Hepatic stellate cell (primary cell): ENCODE measurements around the gene CDKN1A.
A peak's percentile ranks its signal among the peaks of the same experiment; 100 is the strongest.
"Not testable (repeated sequence)": the region's sequence is repeated elsewhere in the genome, so short reads cannot be mapped to it uniquely, and the experiment has no call there.

Experiments used
- DNase-seq: peaks from one replicate; pipeline ENCODE4 v3.0.0; 2011; ENCODE audit warnings: low spot score

CDKN1A gene

DNA sequence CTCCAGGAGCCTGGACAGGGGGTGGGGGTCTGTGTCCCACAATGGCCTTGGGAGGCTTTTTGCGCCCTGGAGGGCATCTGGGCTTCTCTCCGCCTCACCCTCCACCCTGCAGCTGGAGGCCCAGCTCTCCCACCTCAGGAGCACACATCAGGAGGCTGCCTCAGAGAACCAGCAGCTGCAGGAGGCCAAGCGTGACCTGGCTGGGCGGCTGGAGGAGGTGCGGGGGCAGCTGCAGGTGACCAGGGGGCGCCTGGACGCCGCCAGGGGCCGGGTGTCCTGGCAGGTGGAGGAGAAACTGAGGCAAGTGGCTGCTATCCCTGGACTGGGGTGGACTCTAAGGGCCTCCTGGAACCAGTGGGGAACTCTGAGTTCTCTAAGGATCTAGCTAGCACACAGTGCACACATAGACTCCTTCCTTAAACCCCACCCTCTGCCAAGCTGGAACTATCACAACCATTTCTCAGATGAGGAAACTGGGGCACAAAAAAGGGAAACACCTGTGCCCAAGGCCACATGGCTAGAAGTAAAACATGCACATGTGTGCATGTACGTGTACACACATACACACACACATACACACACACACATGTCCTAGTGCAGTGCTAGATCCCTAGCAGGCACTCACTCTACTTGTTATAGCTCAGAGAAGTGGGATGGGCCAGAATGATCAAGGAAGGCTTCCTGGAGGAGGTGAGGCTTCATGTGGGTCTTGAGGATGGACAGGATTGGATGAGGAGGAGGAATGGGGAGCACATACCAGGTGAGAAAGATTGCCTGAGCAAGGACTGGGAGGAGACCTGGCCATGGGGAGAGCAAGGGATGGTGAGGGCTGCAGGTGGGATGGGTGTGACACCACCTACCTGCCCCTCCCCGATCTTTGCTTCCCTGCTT is 42.0 kb downstream of the CDKN1A start:
- DNase-seq = no peak

GRCh38 chr6:36721369-36722140 is 43.0 kb downstream of the CDKN1A start:
- no peak for DNase-seq

DNA sequence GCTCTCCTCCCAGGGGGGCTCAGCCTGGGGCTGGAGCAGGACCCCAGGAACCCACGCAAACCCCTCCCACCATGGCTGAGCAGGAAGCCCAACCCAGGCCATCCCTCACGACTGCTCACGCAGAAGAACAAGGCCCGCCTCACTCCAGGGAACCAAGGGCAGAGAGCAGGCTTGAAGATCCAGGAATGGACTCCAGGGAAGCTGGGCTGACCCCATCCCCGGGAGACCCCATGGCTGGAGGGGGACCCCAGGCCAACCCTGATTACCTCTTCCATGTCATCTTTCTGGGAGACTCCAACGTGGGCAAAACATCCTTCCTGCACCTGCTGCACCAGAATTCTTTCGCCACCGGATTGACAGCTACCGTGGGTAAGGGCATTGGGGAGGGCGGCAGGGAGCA is 43.9 kb downstream of the CDKN1A start:
- no peak for DNase-seq

GRCh38 chr6:36722879-36723278 is 44.4 kb downstream of the CDKN1A start:
- DNase-seq = no peak

DNA sequence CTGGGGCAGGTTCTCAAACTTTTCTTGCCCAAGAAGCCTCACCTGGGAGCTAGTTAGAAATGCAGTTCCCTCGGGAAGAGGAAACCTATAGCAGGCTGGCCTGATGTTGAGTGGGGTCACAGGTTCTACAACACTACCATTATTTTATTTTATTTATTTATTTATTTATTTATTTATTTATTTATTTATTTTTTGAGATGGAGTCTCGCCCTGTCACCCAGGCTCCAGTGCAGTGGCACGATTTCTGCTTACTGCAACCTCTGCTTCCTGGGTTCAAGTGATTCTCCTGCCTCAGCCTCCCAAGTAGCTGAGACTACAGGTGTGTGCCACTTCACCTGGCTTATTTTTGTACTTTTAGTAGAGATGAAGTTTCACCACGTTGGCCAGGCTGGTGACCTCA is 45.5 kb downstream of the CDKN1A start:
- DNase-seq = not testable (repeated sequence)

GRCh38 chr6:36724514-36725390 is 46.2 kb downstream of the CDKN1A start:
- peak; percentile 82 for DNase-seq

DNA sequence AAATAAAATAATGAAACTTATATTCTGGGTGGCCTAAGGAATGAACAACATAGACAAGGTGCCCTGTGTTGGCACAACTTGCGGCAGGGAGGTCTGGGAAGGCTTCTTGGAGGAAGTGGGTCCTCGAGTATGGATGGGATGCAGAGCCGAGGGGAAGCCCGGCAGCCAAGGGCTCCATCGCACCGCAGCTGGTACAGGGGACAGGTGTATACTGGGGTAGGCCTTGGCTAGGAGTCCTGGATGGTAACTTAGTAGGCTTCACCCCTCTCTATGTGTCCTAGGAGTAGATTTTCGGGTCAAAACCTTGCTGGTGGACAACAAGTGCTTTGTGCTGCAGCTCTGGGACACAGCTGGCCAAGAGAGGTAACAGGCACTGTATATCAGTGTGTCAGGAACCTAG is 47.1 kb downstream of the CDKN1A start:
- no peak for DNase-seq

DNA sequence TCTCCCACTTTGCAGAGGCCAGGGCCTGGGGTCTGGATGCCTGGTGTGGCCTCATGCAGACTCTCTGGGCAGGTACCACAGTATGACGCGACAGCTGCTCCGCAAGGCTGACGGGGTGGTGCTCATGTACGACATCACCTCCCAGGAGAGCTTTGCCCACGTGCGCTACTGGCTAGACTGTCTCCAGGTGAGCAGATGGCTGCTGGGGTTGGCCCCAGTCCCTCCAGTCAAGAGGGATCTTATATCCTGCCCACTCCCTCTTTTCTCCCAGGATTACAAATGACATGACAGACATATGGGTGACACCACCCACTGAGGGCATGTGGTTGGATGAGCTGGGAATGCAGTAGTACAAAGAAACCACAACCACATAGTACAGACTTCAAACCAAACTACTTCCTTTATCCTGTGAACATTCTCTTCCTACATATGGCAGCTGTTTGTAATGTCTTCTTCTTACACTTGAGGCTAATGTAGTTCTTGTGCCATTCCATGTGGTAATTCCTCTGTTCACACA is 49.0 kb downstream of the CDKN1A start:
- DNase-seq = no peak

DNA sequence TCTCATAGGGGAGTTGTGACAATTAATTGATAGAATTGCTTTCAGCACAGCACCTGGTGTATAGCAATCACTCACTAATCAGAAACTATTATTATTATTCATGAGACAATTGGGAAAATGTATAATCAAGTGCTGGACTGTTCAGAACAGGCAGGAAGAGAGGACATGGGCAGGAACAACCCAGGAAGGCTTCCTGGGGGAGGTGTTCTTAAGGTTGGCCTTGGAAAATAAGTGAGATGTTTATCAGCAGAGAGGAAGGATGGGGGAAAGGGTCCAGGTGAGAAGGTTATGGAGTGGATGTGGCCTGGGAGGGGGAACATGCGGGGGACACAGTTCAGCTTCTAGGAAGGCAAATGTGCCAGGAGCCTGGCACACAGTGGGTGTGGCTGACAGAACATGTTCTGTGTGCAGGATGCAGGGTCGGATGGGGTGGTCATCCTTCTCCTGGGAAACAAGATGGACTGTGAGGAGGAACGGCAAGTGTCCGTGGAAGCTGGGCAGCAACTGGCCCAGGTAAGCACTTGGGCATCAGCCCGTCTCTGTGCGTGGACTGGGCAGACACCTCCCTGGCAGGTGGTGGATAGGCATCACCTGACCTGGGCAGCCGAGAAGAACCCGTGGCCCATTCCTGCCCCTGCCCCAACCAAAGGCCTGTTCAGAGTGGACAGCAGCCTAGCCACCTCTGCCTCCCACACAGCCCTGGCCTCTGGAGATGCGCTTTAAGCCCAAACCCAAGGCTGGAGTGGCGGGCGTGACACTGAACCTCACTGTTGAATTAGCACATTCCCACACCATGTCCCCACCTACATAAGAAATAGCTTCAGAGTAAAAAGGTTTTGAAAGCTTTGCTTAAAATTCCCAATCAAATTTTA is 50.0 kb downstream of the CDKN1A start:
- DNase-seq = no peak

DNA sequence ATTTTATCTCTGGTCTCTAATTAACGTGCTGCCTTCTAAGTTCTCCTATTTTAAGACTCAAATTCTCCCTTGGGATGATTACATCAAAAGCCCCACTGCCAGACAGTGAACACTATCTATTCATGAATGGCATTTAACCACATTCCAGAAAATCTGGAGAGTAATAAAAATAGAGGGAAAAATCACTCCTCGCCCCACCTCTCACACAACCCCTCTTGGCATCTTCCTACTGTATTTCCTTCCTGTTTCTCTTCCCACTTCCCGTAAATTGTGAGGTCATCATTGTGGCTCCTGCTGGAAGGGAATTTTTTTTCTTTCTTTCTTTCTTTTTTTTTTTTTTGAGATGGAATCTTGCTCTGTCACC is 50.6 kb downstream of the CDKN1A start:
- DNase-seq = peak; percentile 69

GRCh38 chr6:36730424-36731380 is 52.2 kb downstream of the CDKN1A start:
- no peak for DNase-seq

GRCh38 chr6:36731622-36732310 is 53.3 kb downstream of the CDKN1A start:
- DNase-seq = no peak

DNA sequence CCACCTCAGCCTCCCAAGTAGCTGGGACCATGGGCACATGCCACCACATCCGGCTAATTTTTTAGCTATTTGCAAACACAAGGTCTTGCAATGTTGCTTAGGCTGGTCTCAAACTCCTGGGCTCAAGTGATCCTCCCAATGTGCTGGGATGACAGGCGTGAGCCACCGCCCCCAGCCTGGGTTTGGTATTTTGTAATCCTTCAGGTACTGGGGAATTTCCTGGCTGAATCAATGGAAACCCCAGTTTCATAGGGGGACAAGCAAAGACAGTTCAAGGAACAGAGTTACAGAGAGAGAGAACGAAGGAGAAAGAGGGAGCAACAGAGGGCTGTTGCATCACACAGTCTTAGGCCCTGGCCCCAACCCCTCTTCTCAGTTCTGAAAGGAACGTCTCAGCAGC is 54.8 kb downstream of the CDKN1A start:
- no peak for DNase-seq

DNA sequence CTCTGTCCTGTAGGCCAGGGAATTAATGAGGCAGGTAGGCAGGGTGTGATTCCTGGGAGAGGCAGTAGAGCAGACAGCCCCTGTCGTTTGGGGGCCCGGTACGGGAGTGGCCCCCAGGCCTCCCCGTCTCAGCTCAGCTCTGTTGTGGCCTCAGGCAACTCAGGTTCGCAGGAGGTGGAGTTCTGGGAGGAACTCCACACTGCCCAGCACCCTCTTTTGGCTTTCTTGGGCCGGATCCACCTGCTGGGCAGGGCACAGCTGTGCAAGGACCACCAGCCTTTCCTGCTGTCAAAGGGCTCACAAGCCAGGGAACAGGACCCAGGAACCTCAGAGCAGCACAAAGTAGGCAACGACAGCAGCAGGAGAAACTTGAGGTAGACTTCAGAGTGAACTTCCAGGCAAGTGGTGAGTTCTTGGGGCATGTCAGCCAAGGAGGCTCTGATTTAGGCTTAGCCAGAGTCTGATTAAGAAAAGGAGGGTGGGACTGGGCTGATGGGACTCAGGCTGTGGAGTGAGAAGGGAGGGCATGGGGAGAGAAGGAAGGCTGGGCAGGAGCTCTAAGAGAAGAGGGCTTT is 56.1 kb downstream of the CDKN1A start:
- DNase-seq = no peak

DNA sequence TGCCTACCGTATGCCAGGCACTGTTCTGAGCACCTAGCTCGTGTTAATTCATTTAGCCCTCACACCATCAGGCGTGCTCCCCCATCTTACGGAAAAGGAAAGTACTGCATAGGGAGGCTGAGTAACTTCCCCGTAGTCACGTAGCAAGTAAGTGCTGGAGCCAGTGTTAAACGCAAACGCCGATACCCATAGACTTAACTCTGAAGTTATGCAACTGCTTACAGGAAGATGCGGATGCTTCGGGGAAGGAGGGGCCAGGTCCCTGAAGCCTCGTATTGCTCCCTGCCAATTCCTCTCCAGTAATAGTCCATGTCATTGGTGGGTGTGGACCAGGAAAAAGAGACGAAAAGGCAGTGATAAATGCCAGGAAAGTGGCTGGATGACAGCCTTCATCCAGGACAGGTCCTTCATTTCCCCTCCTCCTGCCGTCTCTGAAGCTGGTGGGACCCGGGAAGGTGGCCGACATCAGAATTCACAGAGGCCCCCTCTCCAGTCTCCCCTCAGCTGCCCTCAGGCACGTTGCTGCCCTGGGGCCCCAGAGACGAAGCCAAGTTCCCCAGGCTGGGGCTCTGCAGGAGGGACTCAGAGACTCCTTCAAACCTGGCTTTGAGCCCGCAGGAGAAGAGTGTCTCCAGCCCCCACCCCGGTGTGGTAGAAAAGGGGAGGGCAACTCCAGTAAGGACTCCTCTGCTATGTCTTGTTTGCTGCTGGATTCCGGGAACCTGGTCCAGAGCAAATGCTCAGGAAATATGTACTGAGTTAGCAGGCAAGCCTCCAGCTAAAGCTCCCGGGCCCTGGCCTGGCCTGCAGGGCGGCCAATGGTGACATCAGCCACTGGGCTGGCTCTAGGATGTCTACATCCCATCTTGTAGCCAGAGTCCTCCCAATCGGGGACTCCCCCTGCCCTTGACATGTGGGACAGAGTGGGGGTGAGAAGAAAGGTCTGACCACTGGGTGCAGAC is 56.9 kb downstream of the CDKN1A start:
- DNase-seq = peak; percentile 81
